ENCODE data around the gene APP.

Gene APP

GRCh38 chr21:25890001-25890400 lies 280.6 kb downstream of the APP start:
- DNase-seq (ENCODE audit: low read depth): no peak
- no peak for TF ChIP-seq CTCF (conservative IDR thresholded peaks at IDR 0.05; ENCODE audit: low read depth, low read length)

GRCh38 chr21:25888711-25889110 lies 281.9 kb downstream of the APP start:
- no peak for DNase-seq (ENCODE audit: low read depth)
- TF ChIP-seq CTCF (conservative IDR thresholded peaks at IDR 0.05; ENCODE audit: low read depth, low read length): no peak
- H3K4me3 ChIP-seq (ENCODE audit: low read depth, low read length): no peak overlapping the region

More at GRCh38 chr21:25890001-25890400, 280.6 kb downstream of the APP start:
- H3K4me3 ChIP-seq (ENCODE audit: low read depth, low read length): no peak overlapping the region

GRCh38 chr21:25887646-25888306 lies 282.8 kb downstream of the APP start:
- H3K4me3 ChIP-seq (ENCODE audit: low read depth, low read length): no peak overlapping the region
- no peak for DNase-seq (ENCODE audit: low read depth)
- TF ChIP-seq CTCF (conservative IDR thresholded peaks at IDR 0.05; ENCODE audit: low read depth, low read length): no peak

- TF ChIP-seq CTCF (conservative IDR thresholded peaks at IDR 0.05; ENCODE audit: low read depth, low read length): peak; percentile 54
- DNase-seq (ENCODE audit: low read depth): peak; percentile 37
- no peak overlapping the region for H3K4me3 ChIP-seq (ENCODE audit: low read depth, low read length)
Observed at GRCh38 chr21:25887166-25887565, 283.4 kb downstream of the APP start.

GRCh38 chr21:25885880-25886279 lies 284.7 kb downstream of the APP start:
- DNase-seq (ENCODE audit: low read depth): no peak

GRCh38 chr21:25885405-25885804 lies 285.2 kb downstream of the APP start:
- TF ChIP-seq CTCF (conservative IDR thresholded peaks at IDR 0.05; ENCODE audit: low read depth, low read length): no peak
- DNase-seq (ENCODE audit: low read depth): peak; percentile 18
- no peak overlapping the region for H3K4me3 ChIP-seq (ENCODE audit: low read depth, low read length)

More at GRCh38 chr21:25885880-25886279, 284.7 kb downstream of the APP start:
- no peak overlapping the region for H3K4me3 ChIP-seq (ENCODE audit: low read depth, low read length)
- TF ChIP-seq CTCF (conservative IDR thresholded peaks at IDR 0.05; ENCODE audit: low read depth, low read length): no peak

- no peak for TF ChIP-seq CTCF (conservative IDR thresholded peaks at IDR 0.05; ENCODE audit: low read depth, low read length)
- H3K4me3 ChIP-seq (ENCODE audit: low read depth, low read length): no peak overlapping the region
- no peak for DNase-seq (ENCODE audit: low read depth)
Observed at GRCh38 chr21:25884311-25884710, 286.3 kb downstream of the APP start.

Data from choroid plexus epithelial cell (primary cell).